SK-N-SH (cell line): ENCODE data around the gene CAV3. TPM values are rescaled to one million over a fixed set of nuclear protein-coding genes. Genes with fewer than 3 reads are reported as not detected.

Experiments
- CTCF ChIA-PET: fragments of 300-600, 350-600 bp; formaldehyde crosslinking; extraction: SDS; loops from one replicate; lab custom pipeline; 2021; lab: Yijun Ruan, JAX
- POLR2A ChIA-PET: fragments of 350-600 bp; sonication (Branson Sonifier 250); formaldehyde crosslinking; extraction: SDS; loops from one replicate; lab custom pipeline; 2020; ENCODE audit warnings: antibody characterized with exemption, inconsistent platforms; lab: Yijun Ruan, JAX
- DNase-seq: peaks from one replicate; pipeline ENCODE4 v3.0.0; 2012
- H2AFZ ChIP-seq: fragments of 200-600 bp; sonication (generic); 2 replicates; pipeline ENCODE4 v1.8.1; 2016; ENCODE audit warnings: antibody characterized with exemption, mild to moderate bottlenecking, low read depth
- H3F3A ChIP-seq: fragments of 200-600 bp; sonication (generic); replicated peaks from 2 replicates; pipeline ENCODE3; 2016; ENCODE audit warnings: antibody characterized with exemption, mild to moderate bottlenecking; ENCODE audit not compliant: insufficient read depth
- H3K27ac ChIP-seq, 2 experiments: fragments of 200-500 bp in 1 of 2; fragments of 200-600 bp in 1 of 2; sonication (Bioruptor generic) in 1 of 2; sonication (generic), shearing (Covaris generic) in 1 of 2; 2 replicates each; pipeline versions ENCODE4 v1.5.1 to v1.6.1; 2014 to 2016; ENCODE audit warnings: low read depth in 2 of 2, inconsistent platforms in 1 of 2, low read length in 1 of 2, mild to moderate bottlenecking in 1 of 2, mixed read lengths in 1 of 2
- H3K27me3 ChIP-seq: fragments of 200-600 bp; sonication (generic), shearing (Covaris generic); 2 replicates; pipeline ENCODE4 v1.6.1; 2016; ENCODE audit warnings: mixed run types; ENCODE audit not compliant: insufficient read depth
- H3K36me3 ChIP-seq, 2 experiments: fragments of 200-500 bp in 1 of 2; fragments of 200-600 bp in 1 of 2; sonication (Bioruptor generic) in 1 of 2; sonication (generic) in 1 of 2; replicated peaks in 1 of 2; 2 replicates each; pipeline versions ENCODE3 to v1.5.1; 2014 to 2016; ENCODE audit warnings: low read length in 1 of 2, mild to moderate bottlenecking in 1 of 2; ENCODE audit not compliant: insufficient read depth in 2 of 2, control insufficient read depth in 1 of 2
- H3K4me1 ChIP-seq, 2 experiments: fragments of 200-500 bp in 1 of 2; fragments of 200-600 bp in 1 of 2; sonication (Bioruptor generic) in 1 of 2; sonication (generic), shearing (Covaris generic) in 1 of 2; 2 replicates each; pipeline versions ENCODE4 v1.5.1 to v1.6.1; 2014 to 2016; ENCODE audit warnings: low read depth in 1 of 2, low read length in 1 of 2, mixed run types in 1 of 2; ENCODE audit not compliant: insufficient read depth in 2 of 2, control insufficient read depth in 1 of 2
- H3K4me2 ChIP-seq: fragments of 200-600 bp; sonication (generic), shearing (Covaris generic); 2 replicates; pipeline ENCODE4 v1.6.1; 2017; ENCODE audit warnings: mixed run types
- H3K4me3 ChIP-seq, 2 experiments: fragments of 200-500 bp in 1 of 2; fragments of 200-600 bp in 1 of 2; sonication (Bioruptor generic) in 1 of 2; sonication (generic), shearing (Covaris generic) in 1 of 2; 2 replicates each; pipeline versions ENCODE4 v1.5.1 to v1.8.1; 2014 to 2016; ENCODE audit warnings: low read depth in 2 of 2, inconsistent platforms in 1 of 2, low read length in 1 of 2, mild to moderate bottlenecking in 1 of 2, mixed read lengths in 1 of 2, moderate library complexity in 1 of 2
- H3K79me2 ChIP-seq: fragments of 200-600 bp; sonication (generic); 2 replicates; pipeline ENCODE4 v1.8.1; 2017; ENCODE audit warnings: mild to moderate bottlenecking; ENCODE audit not compliant: insufficient read depth
- H3K9ac ChIP-seq: fragments of 200-600 bp; sonication (generic); 2 replicates; pipeline ENCODE4 v1.6.1; 2017; ENCODE audit warnings: mixed run types
- H3K9me2 ChIP-seq: fragments of 200-600 bp; sonication (generic); 2 replicates; pipeline ENCODE4 v1.6.1; 2017; ENCODE audit warnings: mixed run types
- H3K9me3 ChIP-seq: fragments of 200-600 bp; sonication (generic); 2 replicates; pipeline ENCODE4 v1.6.1; 2017; ENCODE audit warnings: mixed run types, mild to moderate bottlenecking, moderate library complexity
- H4K20me1 ChIP-seq: fragments of 200-600 bp; sonication (generic); 2 replicates; pipeline ENCODE4 v1.6.1; 2017; ENCODE audit warnings: mild to moderate bottlenecking, mixed run types; ENCODE audit not compliant: insufficient read depth
- ELF1 ChIP-seq: IDR thresholded peaks from 2 replicates; pipeline ENCODE4 v1.4.0; 2012
- EP300 ChIP-seq, 2 experiments: IDR thresholded peaks; 2 replicates each; pipeline versions ENCODE4 v1.4.0 to v1.6.1; 2012; ENCODE audit warnings: borderline replicate concordance in 1 of 2, low read depth in 1 of 2, low read length in 1 of 2
- FOSL2 ChIP-seq: IDR thresholded peaks from 2 replicates; pipeline ENCODE4 v1.4.0; 2012; ENCODE audit warnings: low read depth, mild to moderate bottlenecking, moderate library complexity, borderline replicate concordance
- FOXM1 ChIP-seq: IDR thresholded peaks from 2 replicates; pipeline ENCODE4 v1.4.0; 2012; ENCODE audit warnings: low read depth, mild to moderate bottlenecking
- JUND ChIP-seq: IDR thresholded peaks from 2 replicates; pipeline ENCODE4 v1.4.0; 2012
- NFIC ChIP-seq: IDR thresholded peaks from 2 replicates; pipeline ENCODE4 v1.4.0; 2012; ENCODE audit warnings: borderline replicate concordance
- RCOR1 ChIP-seq: fragments of 150-350 bp; IDR thresholded peaks from 2 replicates; pipeline ENCODE4 v1.6.1; 2017; ENCODE audit warnings: antibody characterized with exemption, low read length
- RFX5 ChIP-seq: IDR thresholded peaks from 2 replicates; pipeline ENCODE4 v1.6.1; 2012; ENCODE audit warnings: mild to moderate bottlenecking, improper control_type of control experiment, low read length
- RXRA ChIP-seq: IDR thresholded peaks from 2 replicates; pipeline ENCODE4 v1.4.0; 2012; ENCODE audit warnings: low read depth, mild to moderate bottlenecking, borderline replicate concordance
- TAF1 ChIP-seq: IDR thresholded peaks from 2 replicates; pipeline ENCODE4 v1.6.1; 2012; ENCODE audit warnings: low read depth, mild to moderate bottlenecking, low read length, moderate library complexity, borderline replicate concordance
- TCF12 ChIP-seq: IDR thresholded peaks from 2 replicates; pipeline ENCODE4 v1.4.0; 2012
- WGBS: methylation state at CpG from one replicate; pipeline ENCODE4 v1.1.6; 2017; ENCODE audit warnings: low lambda C conversion rate; 5-methylcytosine and 5-hydroxymethylcytosine counted together
- polyA plus RNA-seq, 3 experiments: library from polyadenylated mRNA; depleted of rRNA; stranded (reverse); fragments of >200 nt; gene quantifications; 2 replicates each; pipeline ENCODE4 v1.2.3, GENCODE V29; 2012
- TF ChIP-seq, protein P1 (sequence below): IDR thresholded peaks from 2 replicates; pipeline ENCODE4 v1.6.1; 2012; ENCODE audit warnings: mild to moderate bottlenecking, low read depth, low read length, moderate library complexity
- TF ChIP-seq, protein P2 (sequence below): IDR thresholded peaks from 2 replicates; pipeline ENCODE4; 2012
- TF ChIP-seq, protein P3 (sequence below): IDR thresholded peaks from 2 replicates; pipeline ENCODE4 v1.4.0; 2012; ENCODE audit warnings: low read depth, borderline replicate concordance

The CAV3 gene
- polyA plus RNA-seq, 1 of the 3 experiments (the other 2 are of a cell fraction): not detected

DNA sequence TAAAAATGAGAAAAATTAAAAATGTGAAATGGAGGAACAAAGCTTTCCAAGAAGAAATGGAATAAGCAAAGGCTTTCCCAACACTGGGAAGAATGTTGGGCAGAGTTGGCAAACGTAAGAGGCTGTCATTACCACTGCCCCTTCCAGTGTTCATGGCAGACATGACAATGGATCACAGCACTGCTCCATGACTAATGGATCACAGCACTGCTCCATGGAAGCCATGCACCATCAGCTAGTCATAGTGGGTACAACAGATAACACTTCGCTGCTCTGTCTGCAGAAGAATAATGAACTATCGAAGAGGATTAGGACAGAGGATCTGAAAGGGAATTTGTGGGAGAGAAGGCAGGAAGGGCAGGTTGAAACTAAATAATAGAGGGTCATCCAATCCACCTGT is 5.0 kb downstream of the CAV3 start (continued):
- TF ChIP-seq, protein P1, sequence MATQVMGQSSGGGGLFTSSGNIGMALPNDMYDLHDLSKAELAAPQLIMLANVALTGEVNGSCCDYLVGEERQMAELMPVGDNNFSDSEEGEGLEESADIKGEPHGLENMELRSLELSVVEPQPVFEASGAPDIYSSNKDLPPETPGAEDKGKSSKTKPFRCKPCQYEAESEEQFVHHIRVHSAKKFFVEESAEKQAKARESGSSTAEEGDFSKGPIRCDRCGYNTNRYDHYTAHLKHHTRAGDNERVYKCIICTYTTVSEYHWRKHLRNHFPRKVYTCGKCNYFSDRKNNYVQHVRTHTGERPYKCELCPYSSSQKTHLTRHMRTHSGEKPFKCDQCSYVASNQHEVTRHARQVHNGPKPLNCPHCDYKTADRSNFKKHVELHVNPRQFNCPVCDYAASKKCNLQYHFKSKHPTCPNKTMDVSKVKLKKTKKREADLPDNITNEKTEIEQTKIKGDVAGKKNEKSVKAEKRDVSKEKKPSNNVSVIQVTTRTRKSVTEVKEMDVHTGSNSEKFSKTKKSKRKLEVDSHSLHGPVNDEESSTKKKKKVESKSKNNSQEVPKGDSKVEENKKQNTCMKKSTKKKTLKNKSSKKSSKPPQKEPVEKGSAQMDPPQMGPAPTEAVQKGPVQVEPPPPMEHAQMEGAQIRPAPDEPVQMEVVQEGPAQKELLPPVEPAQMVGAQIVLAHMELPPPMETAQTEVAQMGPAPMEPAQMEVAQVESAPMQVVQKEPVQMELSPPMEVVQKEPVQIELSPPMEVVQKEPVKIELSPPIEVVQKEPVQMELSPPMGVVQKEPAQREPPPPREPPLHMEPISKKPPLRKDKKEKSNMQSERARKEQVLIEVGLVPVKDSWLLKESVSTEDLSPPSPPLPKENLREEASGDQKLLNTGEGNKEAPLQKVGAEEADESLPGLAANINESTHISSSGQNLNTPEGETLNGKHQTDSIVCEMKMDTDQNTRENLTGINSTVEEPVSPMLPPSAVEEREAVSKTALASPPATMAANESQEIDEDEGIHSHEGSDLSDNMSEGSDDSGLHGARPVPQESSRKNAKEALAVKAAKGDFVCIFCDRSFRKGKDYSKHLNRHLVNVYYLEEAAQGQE: no peak
- no peak for TF ChIP-seq FOXM1
- no peak for TF ChIP-seq RFX5
- TF ChIP-seq, protein P2, sequence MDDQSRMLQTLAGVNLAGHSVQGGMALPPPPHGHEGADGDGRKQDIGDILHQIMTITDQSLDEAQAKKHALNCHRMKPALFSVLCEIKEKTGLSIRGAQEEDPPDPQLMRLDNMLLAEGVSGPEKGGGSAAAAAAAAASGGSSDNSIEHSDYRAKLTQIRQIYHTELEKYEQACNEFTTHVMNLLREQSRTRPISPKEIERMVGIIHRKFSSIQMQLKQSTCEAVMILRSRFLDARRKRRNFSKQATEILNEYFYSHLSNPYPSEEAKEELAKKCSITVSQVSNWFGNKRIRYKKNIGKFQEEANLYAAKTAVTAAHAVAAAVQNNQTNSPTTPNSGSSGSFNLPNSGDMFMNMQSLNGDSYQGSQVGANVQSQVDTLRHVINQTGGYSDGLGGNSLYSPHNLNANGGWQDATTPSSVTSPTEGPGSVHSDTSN: no peak
- TF ChIP-seq ELF1: no peak
- no peak for TF ChIP-seq TAF1
- TF ChIP-seq JUND: no peak

DNA sequence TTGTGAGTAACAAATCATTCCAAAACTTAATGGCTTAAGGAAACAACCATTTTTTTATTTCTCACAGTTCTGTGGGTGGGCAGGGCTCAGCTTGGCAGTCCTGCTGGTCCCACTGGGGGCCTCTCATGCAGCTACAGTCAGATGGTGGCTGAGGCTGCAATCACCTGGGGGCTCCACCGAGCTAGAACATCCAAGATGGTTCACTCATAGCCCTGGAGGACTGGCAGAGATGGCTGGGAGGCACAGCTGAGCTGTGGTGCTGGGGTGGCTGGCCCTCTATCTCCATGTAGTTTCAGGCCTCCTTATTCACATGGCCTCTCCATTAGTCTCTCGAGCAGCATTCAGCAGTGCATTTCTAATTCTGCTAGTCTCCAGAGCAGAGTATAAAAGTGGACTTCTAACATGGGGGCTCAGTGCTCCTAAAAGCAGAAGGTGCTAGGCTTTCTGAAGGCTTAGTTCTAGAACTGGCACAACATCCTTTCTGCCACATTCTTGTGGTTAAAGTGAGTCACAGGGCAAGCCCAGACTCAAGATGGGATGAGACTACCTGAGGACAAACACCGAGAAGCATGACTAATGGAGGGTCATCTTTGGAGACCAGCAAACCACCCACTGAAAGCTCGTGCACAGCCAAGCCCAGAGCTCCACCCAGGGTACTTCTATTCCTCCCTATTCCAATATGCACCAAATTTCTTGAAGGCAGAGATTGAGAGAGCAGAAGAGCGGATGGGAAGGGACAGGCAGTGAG is 6.3 kb downstream of the CAV3 start:
- WGBS: 43% methylated on average over 4 of the region's 5 CpGs
- POLR2A ChIA-PET: no interaction called here
- Histone ChIP-seq H3F3A (peaks cover 14% of the 10 kb centered on the region), H3K4me3 (0 out of 4 replicates have a peak overlapping the region, but pooled peaks of 1 of the 2 experiments have one; percentile 10), H3K4me1 (peaks cover 10 to 25% of the 10 kb centered on the region in 2 experiments), H3K9ac (no peak overlapping the region), H3K9me3 (no peaks in the 10 kb centered on the region), H3K27ac (peak overlapping the region in 1 of 2 experiments; percentile 54; a peak in 1 of 4 replicates)
- peak; percentile 70; the same call in 1 of the 2 replicates for TF ChIP-seq RXRA
- TF ChIP-seq FOSL2: peak; percentile 87; the same call in 1 of the 2 replicates
- TF ChIP-seq TCF12: peak; percentile 73
- no peak for TF ChIP-seq ELF1
- TF ChIP-seq EP300 (IDR thresholded peaks at IDR 0.05; ENCODE audit: borderline replicate concordance in 1 of 2, low read depth in 1 of 2, low read length in 1 of 2): peak in 1 of 2 experiments; percentile 54; a peak in 1 of 4 replicates
- peak; percentile 77 for TF ChIP-seq JUND
- TF ChIP-seq RFX5: no peak
- TF ChIP-seq, protein P2: peak; percentile 50
- TF ChIP-seq, protein P3, sequence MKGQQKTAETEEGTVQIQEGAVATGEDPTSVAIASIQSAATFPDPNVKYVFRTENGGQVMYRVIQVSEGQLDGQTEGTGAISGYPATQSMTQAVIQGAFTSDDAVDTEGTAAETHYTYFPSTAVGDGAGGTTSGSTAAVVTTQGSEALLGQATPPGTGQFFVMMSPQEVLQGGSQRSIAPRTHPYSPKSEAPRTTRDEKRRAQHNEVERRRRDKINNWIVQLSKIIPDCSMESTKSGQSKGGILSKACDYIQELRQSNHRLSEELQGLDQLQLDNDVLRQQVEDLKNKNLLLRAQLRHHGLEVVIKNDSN: no peak
- peak; percentile 82 for TF ChIP-seq NFIC
- no peak for TF ChIP-seq RCOR1
- TF ChIP-seq, all 33 proteins: peak for 7
- no peaks in the 10 kb centered on the region for H3K9me2 ChIP-seq
- no peaks in the 10 kb centered on the region for H3K79me2 ChIP-seq
- H4K20me1 ChIP-seq: no peaks in the 10 kb centered on the region
- no peaks in the 10 kb centered on the region for H3K36me3 ChIP-seq
- H3K27me3 ChIP-seq: no peaks in the 10 kb centered on the region
- no peak for DNase-seq
- peak overlapping the region; percentile 75 for H3K4me2 ChIP-seq
- CTCF ChIA-PET: interaction anchor here (0.8 to 3.8 kb wide), 3 partner anchors 19 to 32 kb away, joined by 3 to 23 read pairs (median 3); partner anchors contain the start of gene OXTR
- no peak overlapping the region for H2AFZ ChIP-seq
